AG09309 (cell line): ENCODE measurements around the gene FOXS1.

Experiments
- DNase-seq: peaks from one replicate; pipeline ENCODE4 v3.0.0-alpha.2; 2010; ENCODE audit warnings: low read depth
- H3K4me3 ChIP-seq: 2 replicates; pipeline ENCODE4 v1.5.1; 2011; ENCODE audit warnings: mild to moderate bottlenecking, low read depth, low read length, moderate library complexity; ENCODE audit not compliant: control insufficient read depth
- CTCF ChIP-seq: IDR thresholded peaks from 2 replicates; pipeline ENCODE4 v1.5.1; 2011; ENCODE audit warnings: mild to moderate bottlenecking, low read depth, low read length, inconsistent platforms; ENCODE audit not compliant: insufficient read depth, control insufficient read depth; ENCODE audit errors: missing control alignments

FOXS1 gene

GRCh38 chr20:31844737-31845299 lies 586 bp downstream of the FOXS1 start:
- no peak for TF ChIP-seq CTCF
- no peak for DNase-seq
- no peak overlapping the region for H3K4me3 ChIP-seq

- DNase-seq: no peak
- no peak for TF ChIP-seq CTCF
- no peak overlapping the region for H3K4me3 ChIP-seq
These were observed 1.5 kb downstream of the FOXS1 start for GRCh38 chr20:31843881-31844280.

- no peak overlapping the region for H3K4me3 ChIP-seq
- no peak for DNase-seq
- TF ChIP-seq CTCF: no peak
These were observed 2.1 kb downstream of the FOXS1 start for GRCh38 chr20:31843288-31843687.

GRCh38 chr20:31842471-31843157 lies 2.8 kb downstream of the FOXS1 start:
- TF ChIP-seq CTCF: no peak
- DNase-seq: no peak
- H3K4me3 ChIP-seq: no peak overlapping the region

- no peak for DNase-seq
- no peak for TF ChIP-seq CTCF
- no peak overlapping the region for H3K4me3 ChIP-seq
These were observed 3.5 kb downstream of the FOXS1 start for GRCh38 chr20:31841928-31842327.

- no peak for DNase-seq
- TF ChIP-seq CTCF: no peak
- H3K4me3 ChIP-seq: no peak overlapping the region
These were observed 4.2 kb downstream of the FOXS1 start for GRCh38 chr20:31840906-31841816.
